ENCODE results near the gene SNAP23.

DNA sequence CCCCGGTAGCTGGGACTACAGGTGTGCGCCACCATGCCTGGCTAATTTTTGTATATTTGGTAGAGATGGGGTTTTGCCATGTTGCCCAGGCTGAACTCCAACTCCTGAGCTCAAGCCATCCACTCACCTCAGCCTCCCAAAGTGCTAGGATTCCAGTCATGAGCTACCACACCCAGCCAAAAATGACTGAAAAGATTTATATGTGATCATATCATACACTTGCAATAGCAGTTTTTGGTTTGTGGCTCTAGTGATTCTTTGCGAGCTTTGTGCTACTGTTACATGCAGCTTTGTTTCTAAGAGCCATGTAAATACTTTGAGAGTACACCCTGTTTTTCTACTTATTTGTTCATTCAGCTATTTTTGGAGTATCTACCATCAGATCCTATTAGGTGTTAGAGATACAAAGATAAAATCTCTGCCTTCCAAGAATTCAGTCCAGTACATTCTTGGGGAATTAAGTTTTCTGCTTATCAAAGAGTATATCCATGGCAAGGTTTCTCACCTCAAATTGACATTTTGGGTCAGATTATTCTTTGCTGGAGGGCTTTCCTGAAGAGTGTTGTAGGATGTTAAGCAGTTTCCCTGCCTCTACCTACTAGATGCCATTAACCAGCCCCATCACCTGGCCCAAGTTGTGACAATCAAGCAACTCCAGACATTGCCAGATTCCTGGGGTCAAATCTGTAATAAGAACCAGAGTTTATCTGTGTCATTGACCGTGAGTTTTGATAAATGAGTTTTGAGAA, 15.0 kb downstream of the SNAP23 start:
- TF ChIP-seq, protein P1, sequence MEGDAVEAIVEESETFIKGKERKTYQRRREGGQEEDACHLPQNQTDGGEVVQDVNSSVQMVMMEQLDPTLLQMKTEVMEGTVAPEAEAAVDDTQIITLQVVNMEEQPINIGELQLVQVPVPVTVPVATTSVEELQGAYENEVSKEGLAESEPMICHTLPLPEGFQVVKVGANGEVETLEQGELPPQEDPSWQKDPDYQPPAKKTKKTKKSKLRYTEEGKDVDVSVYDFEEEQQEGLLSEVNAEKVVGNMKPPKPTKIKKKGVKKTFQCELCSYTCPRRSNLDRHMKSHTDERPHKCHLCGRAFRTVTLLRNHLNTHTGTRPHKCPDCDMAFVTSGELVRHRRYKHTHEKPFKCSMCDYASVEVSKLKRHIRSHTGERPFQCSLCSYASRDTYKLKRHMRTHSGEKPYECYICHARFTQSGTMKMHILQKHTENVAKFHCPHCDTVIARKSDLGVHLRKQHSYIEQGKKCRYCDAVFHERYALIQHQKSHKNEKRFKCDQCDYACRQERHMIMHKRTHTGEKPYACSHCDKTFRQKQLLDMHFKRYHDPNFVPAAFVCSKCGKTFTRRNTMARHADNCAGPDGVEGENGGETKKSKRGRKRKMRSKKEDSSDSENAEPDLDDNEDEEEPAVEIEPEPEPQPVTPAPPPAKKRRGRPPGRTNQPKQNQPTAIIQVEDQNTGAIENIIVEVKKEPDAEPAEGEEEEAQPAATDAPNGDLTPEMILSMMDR (IDR thresholded peaks at IDR 0.05; ENCODE audit: low read depth, low read length): no peak
- no peak for TF ChIP-seq EZH2phosphoT487 (IDR thresholded peaks at IDR 0.05; ENCODE audit: low read depth)
